Loucy (cell line): ENCODE data around the gene RBM19.

ENCODE experiments used
- EZH2phosphoT487 ChIP-seq: fragments of 200-600 bp; IDR thresholded peaks from 2 replicates; pipeline ENCODE4 v1.6.1; 2018; ENCODE audit warnings: antibody characterized with exemption, mild to moderate bottlenecking, moderate library complexity, borderline replicate concordance
- TF ChIP-seq, protein P1 (sequence below): fragments of 200-600 bp; sonication (generic); conservative IDR thresholded peaks from 2 replicates; pipeline ENCODE4 v1.5.1; 2014; ENCODE audit warnings: mild to moderate bottlenecking, antibody characterized with exemption, low read length

DNA sequence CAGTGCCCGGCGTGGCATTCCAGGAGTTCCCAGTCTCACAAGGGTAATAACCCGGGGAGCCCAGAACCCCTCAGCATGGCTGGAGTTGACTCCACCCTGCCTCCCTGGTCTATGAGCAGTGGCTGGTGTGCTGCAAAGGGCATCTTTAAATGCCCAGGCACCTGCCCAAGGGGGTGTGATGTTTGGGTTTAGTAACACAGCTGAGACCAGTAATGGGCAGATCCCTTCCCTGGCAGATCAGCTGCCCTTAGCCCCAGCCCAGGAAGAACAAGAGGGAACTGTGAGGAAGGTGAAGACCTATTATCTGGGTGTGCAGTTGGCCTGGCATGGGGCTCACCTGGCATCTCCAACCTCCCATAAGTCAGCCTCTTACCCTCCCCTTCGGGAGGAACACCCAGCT, 35.9 kb downstream of the RBM19 start:
- TF ChIP-seq, protein P1, sequence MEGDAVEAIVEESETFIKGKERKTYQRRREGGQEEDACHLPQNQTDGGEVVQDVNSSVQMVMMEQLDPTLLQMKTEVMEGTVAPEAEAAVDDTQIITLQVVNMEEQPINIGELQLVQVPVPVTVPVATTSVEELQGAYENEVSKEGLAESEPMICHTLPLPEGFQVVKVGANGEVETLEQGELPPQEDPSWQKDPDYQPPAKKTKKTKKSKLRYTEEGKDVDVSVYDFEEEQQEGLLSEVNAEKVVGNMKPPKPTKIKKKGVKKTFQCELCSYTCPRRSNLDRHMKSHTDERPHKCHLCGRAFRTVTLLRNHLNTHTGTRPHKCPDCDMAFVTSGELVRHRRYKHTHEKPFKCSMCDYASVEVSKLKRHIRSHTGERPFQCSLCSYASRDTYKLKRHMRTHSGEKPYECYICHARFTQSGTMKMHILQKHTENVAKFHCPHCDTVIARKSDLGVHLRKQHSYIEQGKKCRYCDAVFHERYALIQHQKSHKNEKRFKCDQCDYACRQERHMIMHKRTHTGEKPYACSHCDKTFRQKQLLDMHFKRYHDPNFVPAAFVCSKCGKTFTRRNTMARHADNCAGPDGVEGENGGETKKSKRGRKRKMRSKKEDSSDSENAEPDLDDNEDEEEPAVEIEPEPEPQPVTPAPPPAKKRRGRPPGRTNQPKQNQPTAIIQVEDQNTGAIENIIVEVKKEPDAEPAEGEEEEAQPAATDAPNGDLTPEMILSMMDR = no peak
- TF ChIP-seq EZH2phosphoT487 = no peak
